T1000 (cell line): ENCODE measurements around the gene DEDD2.

Experiments used
- DNase-seq: peaks from one replicate; lab custom pipeline; 2025; ENCODE audit warnings: mixed read lengths; lab: John Stamatoyannopoulos, UW

Gene DEDD2

GRCh38 chr19:42248270-42249148 is 31.0 kb upstream of the DEDD2 start:
- DNase-seq, result no peak

DNA sequence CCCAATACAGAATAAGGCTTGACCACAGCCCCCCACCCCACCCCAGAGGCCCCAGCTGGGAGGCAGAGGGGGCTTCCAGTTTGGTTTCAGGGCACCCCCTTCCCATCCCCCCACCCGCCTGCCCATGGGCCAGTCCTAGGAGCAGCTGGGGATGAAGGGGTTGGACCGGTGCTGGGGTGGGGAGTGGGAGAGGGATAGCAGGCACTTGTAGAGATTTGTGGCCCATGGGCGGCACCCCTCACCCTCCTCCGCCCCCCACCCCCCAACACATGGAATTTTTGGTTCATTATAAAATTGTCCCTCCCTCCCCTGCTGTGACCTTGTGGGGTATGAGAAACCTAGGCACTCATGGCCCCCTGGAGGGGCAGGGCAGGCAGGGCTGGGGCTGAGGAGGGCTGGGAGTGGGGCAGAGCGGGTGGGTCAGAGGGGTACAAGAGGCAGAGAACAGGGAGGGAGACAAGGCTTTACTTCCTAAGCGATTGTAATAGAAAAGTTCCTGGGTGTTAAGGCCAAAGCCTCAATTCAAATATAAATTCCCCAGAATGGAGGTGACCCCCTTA is 30.2 kb upstream of the DEDD2 start:
- no peak for DNase-seq

DNA sequence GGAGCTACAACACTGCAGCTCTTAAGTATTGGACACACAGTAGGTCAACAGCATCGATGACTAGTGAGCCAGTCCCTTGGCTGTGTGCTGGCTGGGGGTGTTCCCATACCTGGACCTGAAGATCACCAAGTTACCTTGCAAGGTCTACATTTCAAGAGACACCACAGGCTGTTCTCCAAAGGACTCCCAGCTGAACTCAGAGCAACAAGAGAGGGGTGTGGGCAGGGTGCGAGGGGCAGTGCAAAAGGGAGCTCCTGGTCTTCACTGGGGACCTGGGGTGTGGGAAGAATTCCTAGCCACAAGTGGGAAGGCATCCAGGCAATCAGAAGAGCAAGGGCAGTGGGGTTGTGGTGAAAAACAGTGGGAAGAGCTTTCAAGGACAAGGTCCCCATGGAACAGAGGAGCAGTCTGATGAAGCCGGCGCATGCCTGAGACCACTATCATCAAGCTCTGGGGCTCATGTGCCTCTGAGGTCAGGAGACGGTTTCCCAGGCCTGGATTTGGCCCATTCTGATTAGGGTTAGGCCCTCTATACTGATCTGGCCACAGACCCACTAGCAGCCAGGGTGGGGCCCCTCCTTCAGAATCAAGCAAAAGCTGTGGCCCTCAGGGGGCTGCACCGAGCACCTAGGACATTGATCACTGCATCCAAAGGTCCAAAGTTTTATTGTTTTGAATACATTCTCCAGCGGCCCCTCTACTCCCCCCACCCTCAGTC is 29.6 kb upstream of the DEDD2 start:
- DNase-seq, result no peak

- DNase-seq, result peak; percentile 30
These were observed 28.9 kb upstream of the DEDD2 start for GRCh38 chr19:42246143-42246921.

DNA sequence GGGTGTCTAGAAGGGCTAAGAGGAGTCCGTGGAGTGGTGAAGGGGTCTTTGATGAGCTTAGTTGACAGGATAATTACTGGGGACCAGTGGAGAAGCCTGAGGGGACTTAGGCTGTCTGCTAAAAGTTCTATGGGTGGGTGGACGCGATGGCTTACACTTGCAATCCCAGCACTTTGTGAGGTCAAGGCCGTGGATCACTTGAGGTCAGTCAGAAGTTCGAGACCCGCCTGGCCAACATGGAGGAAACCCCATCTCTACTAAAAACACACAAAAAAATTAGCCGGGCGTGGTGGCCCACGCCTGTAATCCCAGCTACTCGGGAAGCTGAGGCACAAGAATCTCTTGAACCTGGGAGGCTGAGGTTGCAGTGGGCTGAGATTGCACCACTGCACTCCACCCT is 27.8 kb upstream of the DEDD2 start:
- DNase-seq, result no peak

DNA sequence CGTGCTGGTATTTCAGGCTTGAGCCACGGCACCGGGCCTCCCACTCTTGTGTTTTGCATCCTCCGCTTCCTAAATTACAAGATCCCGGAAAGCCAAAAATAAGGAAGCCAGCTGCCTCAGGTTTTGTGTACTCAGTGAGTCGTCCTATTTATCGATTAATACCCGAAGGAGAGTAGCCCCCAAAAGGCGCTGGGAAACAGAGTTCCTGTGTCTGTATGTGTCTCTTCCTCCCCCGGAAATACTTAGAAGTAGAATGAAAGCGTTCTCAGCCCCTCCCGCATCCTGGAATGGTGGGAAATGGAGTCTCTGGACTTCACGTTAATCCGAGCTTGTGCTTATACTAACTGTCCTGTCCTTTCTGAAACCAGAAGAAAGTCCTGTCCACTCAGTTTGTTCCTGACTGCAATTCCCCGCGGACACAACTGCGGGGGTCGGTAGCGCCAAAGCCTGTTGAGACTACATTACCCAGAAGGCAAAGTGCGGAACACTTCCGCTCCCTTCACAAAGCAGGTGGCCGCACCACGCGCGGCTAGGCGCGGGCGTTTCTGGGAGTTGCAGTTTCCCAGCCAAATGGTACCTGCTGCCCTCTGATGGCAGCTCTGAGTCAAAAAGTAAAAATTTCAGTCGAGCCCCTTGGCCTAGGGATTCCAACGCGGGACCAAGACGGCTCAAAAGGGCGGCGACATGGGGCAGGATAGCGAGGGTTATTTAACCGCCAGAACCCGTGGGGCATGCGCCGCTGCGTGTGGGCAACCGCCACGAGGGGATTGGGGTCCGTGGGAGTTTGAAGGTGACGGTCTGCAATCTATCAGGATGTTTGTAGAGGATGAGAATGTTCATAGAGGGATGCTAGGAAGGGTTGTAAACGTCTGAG is 27.1 kb upstream of the DEDD2 start:
- DNase-seq, result peak; percentile 73

- DNase-seq, result peak; percentile 93
These were observed 25.3 kb upstream of the DEDD2 start, which contains the start of gene GSK3A for GRCh38 chr19:42242512-42243409. GSK3A (minus strand) TSS chr19:42242602; CDS start chr19:42242465, 137 bp downstream.

GRCh38 chr19:42242069-42242511 is 24.6 kb upstream of the DEDD2 start:
- no peak for DNase-seq

- no peak for DNase-seq
These were observed 23.8 kb upstream of the DEDD2 start for GRCh38 chr19:42241279-42241678.

DNA sequence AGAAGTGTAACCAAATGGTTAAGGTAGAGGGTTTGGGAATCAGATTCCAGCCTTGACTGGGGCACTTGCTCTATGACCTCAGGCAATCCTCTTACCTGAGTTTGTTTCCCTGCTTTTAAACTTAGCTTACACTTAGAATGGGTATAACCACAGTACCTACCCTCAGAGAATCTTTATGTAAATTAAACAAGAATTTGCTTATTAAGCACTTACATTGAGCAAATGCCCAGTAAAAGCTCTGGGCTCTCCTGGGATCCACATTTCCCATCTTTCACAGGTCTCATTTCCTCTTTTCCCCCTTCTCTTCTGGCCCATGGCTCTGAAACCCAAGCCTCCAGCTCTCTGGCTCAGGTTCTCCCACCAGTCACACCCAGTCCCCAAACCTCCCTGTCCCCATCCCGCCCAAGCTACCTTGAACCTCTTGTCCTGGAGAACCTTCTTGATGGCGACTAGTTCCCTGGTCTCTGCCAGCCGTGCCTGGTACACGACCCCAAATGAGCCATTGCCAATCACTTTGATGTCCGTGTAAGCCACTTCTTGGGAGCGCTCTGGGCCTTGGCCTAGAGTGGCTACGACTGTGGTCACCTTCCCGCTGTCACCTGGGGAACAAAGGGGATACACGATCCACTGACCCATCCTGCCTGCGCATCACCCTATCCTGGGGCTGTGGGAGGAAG is 22.2 kb upstream of the DEDD2 start:
- DNase-seq, result no peak

GRCh38 chr19:42235181-42235580 is 17.7 kb upstream of the DEDD2 start:
- DNase-seq, result no peak

DNA sequence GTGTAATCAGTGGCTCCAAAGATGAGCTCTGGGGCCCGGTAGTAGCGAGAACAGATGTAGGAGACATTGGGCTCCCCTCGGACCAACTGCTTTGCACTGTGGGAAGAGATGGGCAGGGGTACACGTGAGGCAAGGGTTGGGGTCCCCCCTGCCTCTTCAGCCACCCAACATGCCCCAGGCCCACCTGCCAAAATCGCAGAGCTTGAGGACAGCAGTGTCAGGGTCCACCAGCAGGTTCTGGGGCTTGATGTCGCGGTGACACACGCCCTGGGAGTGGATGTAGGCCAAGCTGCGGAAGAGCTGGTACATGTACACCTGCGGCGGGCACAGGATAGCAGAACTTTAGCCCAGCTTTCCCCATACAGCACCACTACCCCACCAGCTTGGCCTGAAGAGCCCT is 16.9 kb upstream of the DEDD2 start:
- DNase-seq, result no peak

DNA sequence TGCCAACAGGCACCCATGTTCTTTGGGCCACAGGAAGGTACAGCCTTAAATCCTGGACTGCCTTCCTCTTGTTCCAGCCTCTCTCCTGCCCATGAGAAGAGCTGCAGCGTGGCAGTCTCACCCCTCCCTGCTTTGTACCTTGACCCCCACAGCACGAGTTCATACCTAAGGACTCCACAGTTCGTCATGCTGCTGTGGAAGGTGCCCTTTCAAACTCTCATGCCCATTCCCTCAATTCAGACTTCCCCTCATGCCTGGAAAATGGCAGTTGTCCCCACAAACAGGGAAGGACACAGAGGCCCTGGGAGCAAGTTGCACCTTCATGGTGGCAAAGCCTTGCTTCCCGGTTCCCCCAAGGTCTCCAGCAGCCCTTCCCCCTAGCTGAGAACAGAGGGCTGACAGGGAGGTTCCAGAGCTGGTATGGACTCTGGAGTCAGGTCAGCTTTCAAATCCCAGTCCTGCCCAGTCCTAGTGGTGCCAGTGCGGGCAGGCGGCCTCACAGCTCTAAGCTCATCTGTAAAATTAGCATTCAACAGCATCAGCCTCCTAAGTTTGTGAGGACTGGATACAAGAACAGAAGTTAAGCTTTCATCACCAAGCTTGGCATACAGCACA is 16.3 kb upstream of the DEDD2 start:
- DNase-seq, result no peak

- DNase-seq, result no peak
These were observed 15.6 kb upstream of the DEDD2 start for GRCh38 chr19:42233106-42233505.

DNA sequence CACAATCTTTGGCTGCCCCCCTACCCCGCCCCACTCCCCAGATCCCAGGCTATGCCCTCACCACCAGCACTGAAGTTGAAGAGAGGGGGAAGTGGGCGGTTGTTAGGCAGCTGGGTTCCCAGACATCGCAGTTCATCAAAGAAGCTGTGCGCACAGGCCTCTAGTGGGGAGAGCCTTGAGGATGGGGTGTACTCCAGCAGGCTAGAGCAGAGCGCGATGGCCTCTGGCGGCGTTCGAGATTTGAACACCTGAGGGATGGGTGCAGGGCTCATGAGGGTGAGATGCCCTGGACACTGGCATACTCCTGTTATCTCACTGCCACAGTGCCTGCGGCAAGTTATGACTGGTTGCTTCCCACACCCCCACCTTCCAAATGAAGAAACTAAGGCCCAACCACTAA is 15.0 kb upstream of the DEDD2 start:
- no peak for DNase-seq

DNA sequence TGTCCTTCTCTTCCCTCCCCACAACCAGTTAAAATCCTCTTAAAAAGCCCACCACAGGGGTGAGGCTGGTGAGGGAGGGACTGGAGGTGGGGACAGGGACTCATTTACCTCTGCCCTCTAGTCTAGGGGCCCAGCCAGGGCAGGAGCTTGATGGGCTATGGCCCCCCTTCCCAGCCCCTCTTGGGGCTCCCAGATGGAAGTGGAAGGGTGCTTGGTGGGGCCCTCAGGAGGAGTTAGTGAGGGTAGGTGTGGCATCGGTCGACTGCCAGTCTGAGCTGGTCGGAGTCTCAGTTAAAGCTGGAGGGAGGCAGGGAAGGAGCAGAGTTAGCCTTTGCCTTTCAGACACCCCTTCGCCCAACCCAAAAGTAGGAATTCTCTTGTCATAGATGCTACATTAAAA is 13.1 kb upstream of the DEDD2 start:
- DNase-seq, result no peak

- no peak for DNase-seq
These were observed 12.4 kb upstream of the DEDD2 start for GRCh38 chr19:42229855-42230351.

DNA sequence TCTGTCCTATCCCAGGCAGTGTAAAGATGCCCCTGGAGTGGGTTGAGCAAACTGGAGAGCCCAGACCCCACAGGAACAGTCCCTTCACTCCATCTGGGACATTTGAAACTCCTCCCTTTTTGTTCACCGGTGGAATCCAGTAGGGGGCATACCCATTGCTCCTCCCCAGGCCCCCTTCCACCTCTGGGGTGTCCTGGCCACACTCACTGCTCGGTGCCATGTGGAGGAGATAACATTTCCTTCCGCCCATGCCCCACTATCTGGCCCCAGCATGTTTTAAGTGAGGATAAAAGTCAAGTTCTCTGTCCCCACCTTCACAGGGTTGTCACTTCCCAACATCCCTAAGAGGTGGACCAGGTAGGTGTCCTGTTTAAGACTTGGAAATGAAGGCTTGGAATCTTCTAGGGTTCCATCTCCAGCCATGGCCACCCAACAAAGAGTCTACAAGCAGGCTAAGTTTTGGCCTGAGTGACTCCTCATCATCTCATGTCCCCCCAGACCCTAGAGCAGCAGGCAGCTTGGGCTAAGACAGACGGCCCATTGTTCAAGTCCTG is 11.9 kb upstream of the DEDD2 start:
- DNase-seq, result no peak
